HG03354 (cell line): ENCODE measurements around the gene TACC2.

Experiments
- ATAC-seq: cut with Tn5 transposase; IDR thresholded peaks from one replicate; pipeline ENCODE4 v1.9.1; 2021; ENCODE audit warnings: mild to moderate bottlenecking; ENCODE audit not compliant: unreplicated experiment, poor library complexity, severe bottlenecking

Gene TACC2

GRCh38 chr10:122157451-122157850 lies 168.5 kb downstream of the TACC2 start:
- ATAC-seq, result no peak

- ATAC-seq, result no peak
Measured at GRCh38 chr10:122158362-122158761, 169.4 kb downstream of the TACC2 start.

GRCh38 chr10:122159141-122159970 lies 170.4 kb downstream of the TACC2 start:
- ATAC-seq, result no peak

GRCh38 chr10:122161795-122162194 lies 172.8 kb downstream of the TACC2 start:
- no peak for ATAC-seq

- ATAC-seq, result no peak
Measured at GRCh38 chr10:122162671-122163173, 173.8 kb downstream of the TACC2 start.

- no peak for ATAC-seq
Measured at GRCh38 chr10:122163174-122164022, 174.4 kb downstream of the TACC2 start.

GRCh38 chr10:122164023-122164601 lies 175.1 kb downstream of the TACC2 start:
- ATAC-seq, result no peak

- no peak for ATAC-seq
Measured at GRCh38 chr10:122164815-122165483, 176.0 kb downstream of the TACC2 start.

GRCh38 chr10:122165484-122166276 lies 176.7 kb downstream of the TACC2 start:
- no peak for ATAC-seq

GRCh38 chr10:122168101-122168500 lies 179.1 kb downstream of the TACC2 start:
- no peak for ATAC-seq

GRCh38 chr10:122168598-122169394 lies 179.8 kb downstream of the TACC2 start:
- no peak for ATAC-seq

- no peak for ATAC-seq
Measured at GRCh38 chr10:122170802-122171201, 181.8 kb downstream of the TACC2 start.

GRCh38 chr10:122171302-122172075 lies 182.5 kb downstream of the TACC2 start:
- no peak for ATAC-seq

- no peak for ATAC-seq
Measured at GRCh38 chr10:122172361-122173008, 183.5 kb downstream of the TACC2 start.

- ATAC-seq, result no peak
Measured at GRCh38 chr10:122173337-122173736, 184.4 kb downstream of the TACC2 start.

- no peak for ATAC-seq
Measured at GRCh38 chr10:122173766-122174435, 184.9 kb downstream of the TACC2 start.
